ENCODE data around the gene ITPR3. TPM values are rescaled to one million over a fixed set of nuclear protein-coding genes. Genes with fewer than 3 reads are reported as not detected.
A peak's percentile ranks its signal among the peaks of the same experiment; 100 is the strongest.

ITPR3 gene
- total RNA-seq, 1 experiment from 2014 or later, result 86.9 TPM

DNA sequence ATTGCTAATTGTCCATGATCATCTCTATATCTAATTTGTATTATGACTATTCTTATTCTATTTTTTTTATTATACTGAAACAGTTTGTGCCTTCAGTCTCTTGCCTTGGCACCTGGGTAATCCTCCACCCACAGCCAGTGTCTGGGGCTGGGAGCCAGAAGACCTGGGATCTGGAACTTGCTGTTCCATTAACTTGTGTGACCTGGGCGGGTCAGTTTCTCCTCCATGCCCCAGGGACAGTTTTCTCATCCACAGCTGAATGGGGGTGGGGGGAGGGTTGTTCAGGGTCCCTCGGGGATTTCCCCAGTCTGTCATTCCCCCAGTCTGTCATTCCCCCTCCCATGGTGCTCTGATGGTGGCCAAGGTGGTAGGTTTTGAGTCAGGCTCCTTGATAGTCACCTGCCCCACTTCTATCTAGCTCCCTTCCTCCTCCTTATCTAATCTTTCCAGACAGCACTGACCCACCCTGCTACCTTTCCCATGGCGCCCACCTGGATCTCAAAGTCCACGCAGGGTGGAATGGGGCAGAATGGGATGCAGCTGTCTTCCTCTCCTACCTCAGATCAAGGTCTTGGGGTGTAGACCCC is 10.9 kb downstream of the ITPR3 start:
- BruUV-seq (replicated peaks), result no TSS peak
- peak overlapping the region; percentile 53 for H3K27ac Mint-ChIP-seq (ENCODE audit: low read depth, unreplicated experiment)
- CTCF ChIA-PET, result interaction anchor here (0.6 to 2.3 kb wide), 14 partner anchors 9 to 540 kb away, joined by 3 to 24 read pairs (median 4); no protein-coding TSS in a partner anchor

DNA sequence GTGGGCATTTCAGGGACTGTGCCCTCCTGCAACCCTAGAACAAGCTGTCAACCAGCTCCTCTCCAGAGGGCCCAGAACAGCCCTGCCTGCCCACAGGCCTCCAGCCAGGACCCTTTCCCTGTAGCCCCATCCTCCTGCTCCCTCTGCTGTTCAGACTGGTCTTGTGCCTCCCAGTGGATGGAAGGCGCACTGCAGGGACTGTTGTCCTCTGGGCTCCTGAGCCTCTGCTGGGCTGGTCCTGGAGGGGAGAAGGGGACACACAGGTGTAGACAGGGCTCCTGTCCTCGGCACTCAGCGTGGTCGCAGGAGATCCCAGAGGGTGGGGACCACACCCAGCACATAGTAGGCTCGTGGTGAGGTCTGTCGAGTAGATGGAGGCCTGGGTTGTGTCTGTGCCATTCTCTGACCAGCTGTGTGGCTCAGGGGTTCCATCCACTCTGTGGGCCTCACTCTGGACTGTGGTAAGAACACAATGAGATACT is 11.5 kb downstream of the ITPR3 start:
- TF ChIP-seq, protein P1, sequence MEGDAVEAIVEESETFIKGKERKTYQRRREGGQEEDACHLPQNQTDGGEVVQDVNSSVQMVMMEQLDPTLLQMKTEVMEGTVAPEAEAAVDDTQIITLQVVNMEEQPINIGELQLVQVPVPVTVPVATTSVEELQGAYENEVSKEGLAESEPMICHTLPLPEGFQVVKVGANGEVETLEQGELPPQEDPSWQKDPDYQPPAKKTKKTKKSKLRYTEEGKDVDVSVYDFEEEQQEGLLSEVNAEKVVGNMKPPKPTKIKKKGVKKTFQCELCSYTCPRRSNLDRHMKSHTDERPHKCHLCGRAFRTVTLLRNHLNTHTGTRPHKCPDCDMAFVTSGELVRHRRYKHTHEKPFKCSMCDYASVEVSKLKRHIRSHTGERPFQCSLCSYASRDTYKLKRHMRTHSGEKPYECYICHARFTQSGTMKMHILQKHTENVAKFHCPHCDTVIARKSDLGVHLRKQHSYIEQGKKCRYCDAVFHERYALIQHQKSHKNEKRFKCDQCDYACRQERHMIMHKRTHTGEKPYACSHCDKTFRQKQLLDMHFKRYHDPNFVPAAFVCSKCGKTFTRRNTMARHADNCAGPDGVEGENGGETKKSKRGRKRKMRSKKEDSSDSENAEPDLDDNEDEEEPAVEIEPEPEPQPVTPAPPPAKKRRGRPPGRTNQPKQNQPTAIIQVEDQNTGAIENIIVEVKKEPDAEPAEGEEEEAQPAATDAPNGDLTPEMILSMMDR (IDR thresholded peaks at IDR 0.05; ENCODE audit: unreplicated experiment), result peak; percentile 80
- H3K9me3 Mint-ChIP-seq (ENCODE audit: unreplicated experiment), result no peaks in the 10 kb centered on the region
- H3K4me3 Mint-ChIP-seq (ENCODE audit: unreplicated experiment), result peak overlapping the region; percentile 72
- no peaks in the 10 kb centered on the region for H3K27me3 Mint-ChIP-seq (ENCODE audit: insufficient read depth, unreplicated experiment)
- peaks cover 19% of the 10 kb centered on the region for H3K36me3 Mint-ChIP-seq (ENCODE audit: insufficient read depth, unreplicated experiment)
- POLR2A ChIA-PET, result interaction anchor here (1.0 to 4.5 kb wide), 5 partner anchors 11 to 56 kb away, joined by 3 to 51 read pairs (median 3); partner anchors contain the start of gene ITPR3
- peak overlapping the region; percentile 53 for H3K27ac Mint-ChIP-seq (ENCODE audit: low read depth, unreplicated experiment)
- intact Hi-C loops (cut with micrococcal nuclease), result loop anchor here (1.0 kb wide), 1 partner anchor 42 kb away; no protein-coding TSS in a partner anchor
- peak; percentile 67 for DNase-seq (ENCODE audit: unreplicated experiment)
- H3K4me1 Mint-ChIP-seq (ENCODE audit: insufficient read depth, unreplicated experiment), result peaks cover 57% of the 10 kb centered on the region
- CTCF ChIA-PET, result interaction anchor here (0.6 to 2.3 kb wide), 14 partner anchors 10 to 540 kb away, joined by 3 to 24 read pairs (median 4); no protein-coding TSS in a partner anchor
- no TSS peak for BruUV-seq (replicated peaks)

More for the DNA sequence above, 10.9 kb downstream of the ITPR3 start:
- Mint-ChIP-seq H3K36me3 (ENCODE audit: insufficient read depth, unreplicated experiment) (peaks cover 24% of the 10 kb centered on the region), H3K9me3 (ENCODE audit: unreplicated experiment) (no peaks in the 10 kb centered on the region), H3K27me3 (ENCODE audit: insufficient read depth, unreplicated experiment) (no peaks in the 10 kb centered on the region), H3K4me1 (ENCODE audit: insufficient read depth, unreplicated experiment) (peaks cover 60% of the 10 kb centered on the region), H3K4me3 (ENCODE audit: unreplicated experiment) (peak overlapping the region; percentile 72)
- POLR2A ChIA-PET, result interaction anchor here (0.9 to 4.5 kb wide), 6 partner anchors 10 to 55 kb away, joined by 3 to 51 read pairs (median 3); partner anchors contain the start of gene ITPR3
- DNase-seq (ENCODE audit: unreplicated experiment), result no peak
- TF ChIP-seq, protein P1 (IDR thresholded peaks at IDR 0.05; ENCODE audit: unreplicated experiment), result no peak
- intact Hi-C loops (cut with micrococcal nuclease), result loop anchor here (1.0 kb wide), 1 partner anchor 42 kb away; no protein-coding TSS in a partner anchor

DNA sequence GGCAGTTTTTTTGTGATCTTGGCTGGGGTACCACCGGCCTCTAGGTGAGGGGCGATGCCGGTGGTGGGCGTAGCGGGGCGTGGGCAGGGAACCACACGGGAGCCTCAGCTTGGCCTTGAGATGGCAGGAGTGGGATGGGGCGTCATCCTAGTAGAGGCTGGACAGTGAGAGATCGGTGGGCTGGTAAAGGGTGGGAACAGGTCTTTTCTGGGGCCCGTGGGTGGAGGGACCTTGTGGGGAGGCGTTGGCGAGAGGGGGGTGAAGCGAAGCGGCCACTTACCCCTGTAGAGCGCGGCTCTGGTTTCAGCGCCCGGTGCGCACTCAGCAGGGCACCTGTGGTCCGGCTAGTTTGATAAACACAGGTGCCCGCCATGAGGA is 12.0 kb downstream of the ITPR3 start:
- Mint-ChIP-seq H3K27ac (ENCODE audit: low read depth, unreplicated experiment) (peak overlapping the region; percentile 53), H3K36me3 (ENCODE audit: insufficient read depth, unreplicated experiment) (peaks cover 16% of the 10 kb centered on the region), H3K9me3 (ENCODE audit: unreplicated experiment) (no peaks in the 10 kb centered on the region), H3K4me3 (ENCODE audit: unreplicated experiment) (peak overlapping the region; percentile 72), H3K4me1 (ENCODE audit: insufficient read depth, unreplicated experiment) (peaks cover 52% of the 10 kb centered on the region), H3K27me3 (ENCODE audit: insufficient read depth, unreplicated experiment) (no peaks in the 10 kb centered on the region)
- CTCF ChIA-PET, result interaction anchor here (0.9 to 2.3 kb wide), 7 partner anchors 10 to 68 kb away, joined by 3 to 24 read pairs (median 10); no protein-coding TSS in a partner anchor
- intact Hi-C loops (cut with micrococcal nuclease), result no loop called here
- POLR2A ChIA-PET, result interaction anchor here (1.0 to 4.5 kb wide), 3 partner anchors 11 to 29 kb away, joined by 3 to 51 read pairs (median 4); partner anchors contain the start of gene ITPR3
- DNase-seq (ENCODE audit: unreplicated experiment), result no peak
- TF ChIP-seq, protein P1 (IDR thresholded peaks at IDR 0.05; ENCODE audit: unreplicated experiment), result no peak
- no TSS peak for BruUV-seq (replicated peaks)

DNA sequence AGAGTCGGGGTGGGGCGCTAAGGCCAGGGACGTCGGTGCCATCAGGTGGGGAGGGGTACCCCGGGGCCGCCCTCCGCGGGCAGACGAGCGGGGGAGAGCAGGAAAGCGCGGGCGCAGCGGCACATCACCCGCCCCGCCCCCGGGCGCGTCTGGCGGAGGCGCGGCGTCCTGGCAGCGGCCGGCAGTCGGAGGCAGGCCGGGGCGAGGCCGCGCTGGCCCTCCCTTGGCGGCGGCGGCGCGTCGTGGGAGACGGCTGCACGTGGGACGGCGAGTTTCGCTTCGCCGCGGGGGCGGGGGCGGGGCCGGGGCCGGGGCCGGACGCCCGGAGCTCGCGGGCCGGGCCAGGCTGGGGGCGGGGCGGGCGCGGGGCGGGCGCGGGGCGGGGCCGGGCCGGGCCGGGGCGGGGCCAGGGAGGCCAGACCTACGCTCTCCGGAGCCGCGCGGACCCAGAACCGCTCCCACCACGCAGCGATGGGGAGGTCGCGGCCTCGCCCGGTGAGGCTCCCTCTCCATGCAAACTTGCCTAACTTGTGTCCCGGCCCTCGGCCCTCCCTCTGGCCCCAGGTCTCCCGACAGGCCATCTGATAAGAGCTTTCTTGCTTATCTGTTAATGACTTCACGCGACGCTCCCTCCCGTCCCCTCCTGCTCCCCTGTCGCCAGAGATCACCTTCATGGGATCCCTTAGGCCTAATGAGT is 12.5 kb downstream of the ITPR3 start:
- Mint-ChIP-seq H3K4me3 (ENCODE audit: unreplicated experiment) (peak overlapping the region; percentile 72), H3K27me3 (ENCODE audit: insufficient read depth, unreplicated experiment) (no peaks in the 10 kb centered on the region), H3K36me3 (ENCODE audit: insufficient read depth, unreplicated experiment) (peaks cover 16% of the 10 kb centered on the region), H3K9me3 (ENCODE audit: unreplicated experiment) (no peaks in the 10 kb centered on the region), H3K27ac (ENCODE audit: low read depth, unreplicated experiment) (no peak overlapping the region), H3K4me1 (ENCODE audit: insufficient read depth, unreplicated experiment) (peaks cover 50% of the 10 kb centered on the region)
- ChIA-PET POLR2A (interaction anchor here (0.9 to 4.5 kb wide), 5 partner anchors 11 to 47 kb away, joined by 3 to 51 read pairs (median 3); partner anchors contain the start of gene ITPR3), CTCF (interaction anchor here (0.9 to 2.3 kb wide), 10 partner anchors 11 to 67 kb away, joined by 3 to 24 read pairs (median 5); no protein-coding TSS in a partner anchor)
- peak; percentile 73 for DNase-seq (ENCODE audit: unreplicated experiment)
- no TSS peak for BruUV-seq (replicated peaks)
- TF ChIP-seq, protein P1 (IDR thresholded peaks at IDR 0.05; ENCODE audit: unreplicated experiment), result no peak
- intact Hi-C loops (cut with micrococcal nuclease), result no loop called here

Measured in MCF 10A (cell line).